HFF-Myc (cell line): ENCODE measurements around the gene KCNC4.

ENCODE experiments used
- DNase-seq: peaks from one replicate; pipeline ENCODE4 v3.0.0-alpha.2; 2011; ENCODE audit warnings: low read depth; ENCODE audit errors: extremely low read depth
- H3K4me3 ChIP-seq: replicated peaks from 2 replicates; pipeline ENCODE4 v1.5.1; 2011; ENCODE audit warnings: low read depth, mild to moderate bottlenecking, control low read depth, low read length
- TF ChIP-seq, protein P1 (sequence below): IDR thresholded peaks from 2 replicates; pipeline ENCODE4 v1.5.1; 2012; ENCODE audit warnings: mild to moderate bottlenecking, low read depth, low read length, control low read depth; ENCODE audit errors: missing control alignments

The KCNC4 gene

DNA sequence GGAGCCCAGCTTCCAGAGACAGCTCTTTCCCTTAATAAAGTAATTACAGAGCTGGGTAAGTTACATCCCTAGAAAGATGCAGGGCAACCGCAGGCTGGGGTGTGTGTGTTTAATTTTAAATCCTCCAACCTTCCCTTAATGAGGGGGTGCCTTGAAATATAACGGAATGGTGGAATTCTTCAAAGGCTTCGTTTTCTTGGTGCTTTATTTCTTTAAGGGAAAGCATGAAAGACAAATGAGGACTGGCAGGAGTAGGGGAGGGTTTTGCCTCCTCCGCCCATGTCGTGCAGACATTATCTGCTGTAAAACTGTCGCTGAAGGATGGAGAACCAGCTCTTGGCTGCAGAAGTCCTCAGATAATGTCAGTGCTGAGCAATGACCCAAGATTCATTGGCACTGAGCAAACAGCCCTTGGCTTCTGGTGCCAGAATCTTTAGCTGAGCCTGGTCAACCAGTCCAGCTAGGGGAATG is 44.3 kb upstream of the KCNC4 start:
- TF ChIP-seq, protein P1, sequence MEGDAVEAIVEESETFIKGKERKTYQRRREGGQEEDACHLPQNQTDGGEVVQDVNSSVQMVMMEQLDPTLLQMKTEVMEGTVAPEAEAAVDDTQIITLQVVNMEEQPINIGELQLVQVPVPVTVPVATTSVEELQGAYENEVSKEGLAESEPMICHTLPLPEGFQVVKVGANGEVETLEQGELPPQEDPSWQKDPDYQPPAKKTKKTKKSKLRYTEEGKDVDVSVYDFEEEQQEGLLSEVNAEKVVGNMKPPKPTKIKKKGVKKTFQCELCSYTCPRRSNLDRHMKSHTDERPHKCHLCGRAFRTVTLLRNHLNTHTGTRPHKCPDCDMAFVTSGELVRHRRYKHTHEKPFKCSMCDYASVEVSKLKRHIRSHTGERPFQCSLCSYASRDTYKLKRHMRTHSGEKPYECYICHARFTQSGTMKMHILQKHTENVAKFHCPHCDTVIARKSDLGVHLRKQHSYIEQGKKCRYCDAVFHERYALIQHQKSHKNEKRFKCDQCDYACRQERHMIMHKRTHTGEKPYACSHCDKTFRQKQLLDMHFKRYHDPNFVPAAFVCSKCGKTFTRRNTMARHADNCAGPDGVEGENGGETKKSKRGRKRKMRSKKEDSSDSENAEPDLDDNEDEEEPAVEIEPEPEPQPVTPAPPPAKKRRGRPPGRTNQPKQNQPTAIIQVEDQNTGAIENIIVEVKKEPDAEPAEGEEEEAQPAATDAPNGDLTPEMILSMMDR = no peak
- no peak for DNase-seq
- H3K4me3 ChIP-seq = no peak overlapping the region

DNA sequence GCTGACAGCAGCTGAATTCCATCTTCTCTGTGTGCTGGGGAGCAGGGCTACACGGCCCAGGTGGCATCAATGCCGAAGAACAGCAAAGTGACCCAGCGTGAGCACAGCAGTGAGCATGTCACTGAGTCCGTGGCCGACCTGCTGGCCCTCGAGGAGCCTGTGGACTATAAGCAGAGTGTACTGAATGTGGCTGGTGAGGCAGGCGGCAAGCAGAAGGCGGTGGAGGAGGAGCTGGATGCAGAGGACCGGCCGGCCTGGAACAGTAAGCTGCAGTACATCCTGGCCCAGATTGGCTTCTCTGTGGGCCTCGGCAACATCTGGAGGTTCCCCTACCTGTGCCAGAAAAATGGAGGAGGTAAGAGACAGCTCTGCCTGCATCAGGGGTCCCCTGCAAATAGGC is 43.3 kb upstream of the KCNC4 start:
- no peak overlapping the region for H3K4me3 ChIP-seq
- TF ChIP-seq, protein P1 = no peak
- no peak for DNase-seq

DNA sequence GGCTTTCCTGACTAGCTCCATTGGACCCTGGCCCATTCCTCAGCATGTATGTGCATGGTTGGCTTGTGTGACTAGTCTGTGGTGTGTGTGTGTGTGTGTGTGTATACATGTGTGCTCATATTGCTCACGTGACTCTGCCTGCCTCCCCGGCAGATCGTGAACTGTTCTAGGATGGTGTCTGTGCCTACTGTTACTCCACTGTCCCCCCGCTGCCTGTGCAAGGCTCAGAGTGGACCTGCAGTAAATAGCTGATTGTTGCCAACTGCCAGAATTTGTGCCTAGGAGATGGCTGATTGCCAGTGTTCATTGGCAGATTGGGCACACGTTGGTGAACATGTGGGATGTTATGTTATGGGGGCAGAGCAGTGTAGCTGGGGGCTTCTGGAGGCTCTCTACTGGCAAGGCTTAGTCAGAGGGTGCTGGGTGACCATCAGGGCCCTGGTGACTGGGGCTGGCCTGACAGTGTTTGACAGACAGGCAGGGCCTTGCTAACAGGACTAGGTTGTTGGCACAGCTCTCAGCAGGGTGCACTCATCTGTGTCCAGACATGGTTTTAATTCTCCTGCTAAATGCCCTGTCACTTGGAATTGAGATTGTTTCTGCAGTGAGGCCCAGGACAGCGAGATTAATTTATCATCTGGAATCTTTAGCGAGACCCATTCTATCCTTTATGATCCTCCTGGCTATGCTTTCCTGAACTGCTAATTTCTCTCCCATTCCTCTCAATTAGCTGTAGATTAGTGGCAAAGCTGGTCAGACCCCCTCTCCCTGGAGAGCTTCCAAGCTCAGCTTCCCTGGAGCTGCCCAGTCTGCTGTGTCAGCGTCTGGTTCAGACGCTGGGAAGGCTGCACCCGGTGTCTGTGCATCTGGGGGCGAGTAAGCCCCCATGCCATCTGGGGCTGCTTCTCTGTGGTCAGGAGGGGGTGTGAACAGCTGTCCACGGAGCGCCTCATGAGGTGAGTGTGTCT is 39.1 kb upstream of the KCNC4 start:
- no peak for DNase-seq
- no peak overlapping the region for H3K4me3 ChIP-seq
- TF ChIP-seq, protein P1 = no peak

DNA sequence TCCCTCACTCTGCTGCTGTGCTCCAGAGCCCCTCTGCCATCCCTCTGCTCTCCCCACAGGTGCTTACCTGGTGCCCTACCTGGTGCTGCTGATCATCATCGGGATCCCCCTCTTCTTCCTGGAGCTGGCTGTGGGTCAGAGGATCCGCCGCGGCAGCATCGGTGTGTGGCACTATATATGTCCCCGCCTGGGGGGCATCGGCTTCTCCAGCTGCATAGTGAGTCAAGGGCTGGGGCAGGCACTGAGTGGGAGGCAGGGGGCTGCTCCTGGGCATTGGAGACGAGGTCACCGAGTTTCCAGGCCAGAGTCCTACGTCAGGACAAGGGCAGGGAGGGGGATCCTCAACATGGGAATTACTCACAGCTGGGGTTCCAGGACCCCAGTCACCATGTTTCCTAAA is 38.1 kb upstream of the KCNC4 start:
- no peak for DNase-seq
- TF ChIP-seq, protein P1 = no peak
- H3K4me3 ChIP-seq = no peak overlapping the region

DNA sequence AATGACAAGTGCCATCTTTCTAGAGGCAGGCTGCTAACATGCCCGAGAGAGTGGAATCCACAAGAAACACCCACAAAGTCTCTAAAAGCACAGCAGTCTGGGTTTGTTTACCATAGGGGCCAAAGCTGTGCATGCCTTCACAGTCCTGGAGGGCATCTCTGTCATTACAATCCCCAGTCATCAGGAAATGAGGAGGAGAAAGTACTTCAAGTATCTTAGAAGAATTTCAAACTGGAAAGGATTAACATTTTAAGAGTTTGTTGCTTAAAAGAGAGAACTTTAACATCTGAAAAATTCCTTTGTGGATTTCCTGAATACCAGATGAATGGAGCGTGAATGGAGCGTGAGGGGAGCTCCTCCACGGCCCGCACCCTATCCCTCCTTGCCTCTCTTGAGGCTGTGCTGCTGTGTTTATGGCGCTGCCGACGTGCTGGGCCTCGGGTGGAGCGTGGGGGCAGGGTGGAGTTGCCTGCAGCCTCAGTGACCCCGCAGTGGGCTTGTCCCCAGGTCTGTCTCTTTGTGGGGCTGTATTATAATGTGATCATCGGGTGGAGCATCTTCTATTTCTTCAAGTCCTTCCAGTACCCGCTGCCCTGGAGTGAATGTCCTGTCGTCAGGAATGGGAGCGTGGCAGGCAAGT is 36.5 kb upstream of the KCNC4 start:
- no peak overlapping the region for H3K4me3 ChIP-seq
- TF ChIP-seq, protein P1 = no peak
- no peak for DNase-seq

DNA sequence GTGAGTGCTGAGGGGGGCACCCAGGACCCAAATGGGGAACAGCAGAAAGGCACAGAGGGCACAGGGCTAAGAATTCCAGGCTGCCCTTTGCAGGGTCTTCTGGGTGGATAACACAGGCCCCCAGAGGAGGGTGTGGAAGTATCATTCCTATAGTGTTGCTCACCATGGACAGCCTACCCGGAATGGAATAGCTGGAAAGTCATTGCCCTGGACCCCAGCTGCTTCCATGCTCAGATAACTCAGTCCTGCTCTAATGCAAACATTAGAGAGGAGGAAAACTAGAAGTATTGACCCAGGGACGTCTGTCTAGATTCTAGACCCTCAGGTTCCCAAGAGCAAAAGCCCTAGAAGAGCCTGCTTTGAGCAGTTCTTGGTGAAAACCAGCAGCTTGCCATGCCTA is 35.2 kb upstream of the KCNC4 start:
- H3K4me3 ChIP-seq = no peak overlapping the region
- TF ChIP-seq, protein P1 = no peak
- DNase-seq = no peak
